Activated T-cell treated with anti-CD3 and anti-CD28 coated beads, Interleukin-2, amount 50 U/mL, for 72 hours (primary cell): ENCODE data around the gene MLANA. TPM values are rescaled to one million over a fixed set of nuclear protein-coding genes. Genes with fewer than 3 reads are reported as not detected.

Experiments used
- total RNA-seq, 2 donors: library from RNA; stranded (reverse); gene quantifications; one replicate each; pipeline ENCODE4 v1.2.3, GENCODE V29; 2022

Gene MLANA
- total RNA-seq, 2 donors from 2014 or later = not detected

Other genes starting within 250 kb of the MLANA start
- 10 to 100 TPM; 17.6 to 18.1 TPM for gene ERMP1, start 57.8 kb upstream of the MLANA start, total RNA-seq
- 10 to 100 TPM; 25.1 to 26.8 TPM for gene RANBP6, start 124.7 kb downstream of the MLANA start, total RNA-seq